Sciatic nerve (tissue), 2 donors: Measurements from ENCODE around the gene RNASET2. TPM values are rescaled to one million over a fixed set of nuclear protein-coding genes. Genes with fewer than 3 reads are reported as not detected.
"Not testable (repeated sequence)": the region's sequence is repeated elsewhere in the genome, so short reads cannot be mapped to it uniquely, and the experiment has no call there.

Experiments used
- ATAC-seq: fragments of 200-7000 bp; cut with Tn5 transposase; one replicate; pipeline ENCODE4 v1.9.1; 2020; ENCODE audit warnings: mild to moderate bottlenecking, moderate library complexity
- DNase-seq: peaks from one replicate; pipeline ENCODE4 v3.0.0-alpha.2; 2020; ENCODE audit warnings: low spot score
- intact Hi-C: fragments of 100-400 bp; cut with DNase I; formaldehyde crosslinking; loops from one replicate; pipeline ENCODE4 v1.14.2; 2022
- total RNA-seq: library from RNA; stranded (reverse); fragmentation: NEBNext Ultra II Directional; extraction: Animal tissue kit (Norgen Biotek cat#: 25700); gene quantifications from one replicate; pipeline ENCODE4 v1.2.1, GENCODE V29; 2021
- donor health status: DM: no; HTN: no; CAD: no.
- donor health status: DM: no; HTN: no; CAD: no.

The RNASET2 gene
- total RNA-seq, 1 donor from 2014 or later: 70.4 TPM

- no peak for DNase-seq
- no peak for ATAC-seq
These were observed 24.9 kb downstream of the RNASET2 start for GRCh38 chr6:166931426-166931970.

GRCh38 chr6:166930354-166930891 is 25.9 kb downstream of the RNASET2 start:
- ATAC-seq (no peak), DNase-seq (no peak)
- intact Hi-C loops: no loop called here

More at GRCh38 chr6:166931426-166931970, 24.9 kb downstream of the RNASET2 start:
- intact Hi-C loops: no loop called here

GRCh38 chr6:166929542-166930189 is 26.7 kb downstream of the RNASET2 start:
- intact Hi-C loops: no loop called here
- ATAC-seq (peak; percentile 35), DNase-seq (no peak)

- ATAC-seq (no peak), DNase-seq (no peak)
- intact Hi-C loops: no loop called here
These were observed 27.5 kb downstream of the RNASET2 start for GRCh38 chr6:166928644-166929541.

GRCh38 chr6:166927935-166928643 is 28.3 kb downstream of the RNASET2 start:
- DNase-seq (no peak), ATAC-seq (no peak)
- intact Hi-C loops: no loop called here

GRCh38 chr6:166927240-166927934 is 29.0 kb downstream of the RNASET2 start:
- ATAC-seq (no peak), DNase-seq (no peak)
- intact Hi-C loops: no loop called here

GRCh38 chr6:166926748-166927147 is 29.6 kb downstream of the RNASET2 start:
- ATAC-seq (no peak), DNase-seq (no peak)
- intact Hi-C loops: no loop called here

GRCh38 chr6:166925141-166925996 is 31.0 kb downstream of the RNASET2 start:
- ATAC-seq (peak; percentile 11), DNase-seq (no peak)
- intact Hi-C loops: no loop called here

- intact Hi-C loops: no loop called here
- DNase-seq: no peak
These were observed 31.8 kb downstream of the RNASET2 start for GRCh38 chr6:166924531-166924930.

GRCh38 chr6:166922937-166923336 is 33.4 kb downstream of the RNASET2 start:
- ATAC-seq (no peak), DNase-seq (peak; percentile 15)
- intact Hi-C loops: no loop called here

More at GRCh38 chr6:166924531-166924930, 31.8 kb downstream of the RNASET2 start:
- ATAC-seq: no peak

- ATAC-seq (no peak), DNase-seq (no peak)
- intact Hi-C loops: no loop called here
These were observed 34.8 kb downstream of the RNASET2 start for GRCh38 chr6:166921570-166921969.

GRCh38 chr6:166916824-166917223 is 39.5 kb downstream of the RNASET2 start:
- DNase-seq: no peak
- intact Hi-C loops: no loop called here

GRCh38 chr6:166915484-166915883 is 40.9 kb downstream of the RNASET2 start:
- DNase-seq, intact Hi-C loops, ATAC-seq: not testable (repeated sequence)

More at GRCh38 chr6:166916824-166917223, 39.5 kb downstream of the RNASET2 start:
- ATAC-seq: no peak

- intact Hi-C loops, DNase-seq, ATAC-seq: not testable (repeated sequence)
These were observed 41.4 kb downstream of the RNASET2 start for GRCh38 chr6:166914952-166915351.

- ATAC-seq (no peak), DNase-seq (no peak)
- intact Hi-C loops: no loop called here
These were observed 45.1 kb downstream of the RNASET2 start for GRCh38 chr6:166911248-166911677.

GRCh38 chr6:166910601-166911000 is 45.7 kb downstream of the RNASET2 start:
- DNase-seq: no peak
- intact Hi-C loops: no loop called here
- ATAC-seq: no peak

GRCh38 chr6:166908811-166909210 is 47.5 kb downstream of the RNASET2 start:
- intact Hi-C loops: no loop called here
- no peak for DNase-seq
- ATAC-seq: no peak
